Dermis microvascular lymphatic vessel endothelial cell (primary cell): ENCODE measurements around the gene MCM9. TPM values are rescaled to one million over a fixed set of nuclear protein-coding genes. Genes with fewer than 3 reads are reported as not detected.
"Not testable (repeated sequence)": the region's sequence is repeated elsewhere in the genome, so short reads cannot be mapped to it uniquely, and the experiment has no call there.

ENCODE experiments used
- DNase-seq, 2 donors: peaks; one replicate each; pipeline versions ENCODE4 v3.0.0 to v3.0.0-alpha.2; 2010; ENCODE audit warnings: low read depth in 2 of 2
- total RNA-seq: library from RNA; depleted of rRNA; stranded (reverse); fragments of >200 nt; gene quantifications from 2 replicates; pipeline ENCODE4 v1.2.1, GENCODE V29; 2014

Gene MCM9
- total RNA-seq, 1 donor from 2014 or later: 8.6 TPM

DNA sequence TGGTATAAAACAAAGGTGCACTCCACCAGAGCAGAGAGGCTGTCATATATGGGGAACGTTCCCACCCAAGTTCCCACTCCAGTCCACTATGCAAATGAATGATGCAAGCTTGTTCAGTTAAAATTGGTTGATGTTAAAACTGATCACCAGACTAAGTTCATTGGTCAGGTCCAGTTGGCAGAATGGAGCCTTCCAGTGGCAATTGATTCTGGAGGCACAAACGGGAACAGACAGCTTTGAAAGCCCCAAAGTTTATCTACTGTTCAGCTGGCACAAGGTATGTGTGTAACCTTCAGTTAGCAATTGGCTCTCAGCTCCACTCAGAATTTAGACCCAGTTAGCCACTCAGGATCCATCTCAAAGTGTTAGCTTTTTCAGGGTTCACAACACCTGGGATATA lies 164.1 kb downstream of the MCM9 start:
- no peak for DNase-seq

DNA sequence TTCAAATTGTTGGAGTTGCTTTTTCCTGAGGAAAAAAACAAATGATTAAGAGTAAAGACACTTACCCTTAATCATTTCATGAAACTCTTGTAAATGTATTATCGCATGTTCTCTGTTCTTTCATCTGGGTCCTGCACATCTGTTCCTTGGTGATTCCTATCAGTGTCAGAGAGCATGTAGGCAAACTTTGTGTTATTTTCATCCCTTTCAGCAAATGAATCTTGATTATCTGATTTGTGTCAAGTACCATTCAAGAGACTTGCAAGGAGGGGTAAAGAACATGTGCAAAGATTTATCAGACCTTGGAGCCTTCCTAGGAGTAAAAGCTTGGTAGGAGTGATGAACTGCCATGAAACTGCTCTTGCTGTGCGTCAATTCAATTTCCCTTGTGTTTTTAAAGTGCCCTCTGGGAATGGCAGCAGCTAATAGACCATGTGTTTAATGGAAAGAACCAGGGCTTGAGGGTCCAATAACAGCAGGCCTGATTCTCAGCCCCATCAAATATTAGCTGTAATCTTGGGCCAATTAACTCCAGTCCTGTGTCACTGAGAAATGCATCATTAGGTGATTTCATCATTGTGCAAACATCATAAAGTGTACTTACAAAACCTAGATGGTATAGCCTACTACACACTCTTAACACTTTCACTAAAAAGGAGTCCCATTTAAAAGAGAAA lies 164.7 kb downstream of the MCM9 start:
- no peak for DNase-seq

DNA sequence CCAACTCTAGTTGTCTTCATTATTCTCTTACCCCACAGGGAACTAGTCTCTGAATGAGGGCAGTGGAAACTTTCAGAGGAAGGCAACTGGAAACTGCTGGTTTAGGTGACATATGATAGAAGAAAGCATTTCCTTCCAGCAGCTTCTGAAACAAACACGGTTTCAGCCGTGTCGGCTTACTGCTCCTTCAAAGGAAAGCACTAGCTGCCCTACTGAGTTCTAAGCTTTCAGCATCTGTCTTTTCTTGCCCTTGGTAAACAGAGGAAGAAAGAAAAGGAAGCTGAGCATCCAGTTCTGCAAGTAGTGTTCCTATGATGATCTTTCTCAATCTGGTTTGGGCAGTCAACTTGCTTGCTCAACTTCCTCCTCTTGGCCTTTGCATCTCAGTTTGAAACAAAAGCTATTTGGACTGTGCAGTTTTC lies 166.0 kb downstream of the MCM9 start:
- DNase-seq: no peak

DNA sequence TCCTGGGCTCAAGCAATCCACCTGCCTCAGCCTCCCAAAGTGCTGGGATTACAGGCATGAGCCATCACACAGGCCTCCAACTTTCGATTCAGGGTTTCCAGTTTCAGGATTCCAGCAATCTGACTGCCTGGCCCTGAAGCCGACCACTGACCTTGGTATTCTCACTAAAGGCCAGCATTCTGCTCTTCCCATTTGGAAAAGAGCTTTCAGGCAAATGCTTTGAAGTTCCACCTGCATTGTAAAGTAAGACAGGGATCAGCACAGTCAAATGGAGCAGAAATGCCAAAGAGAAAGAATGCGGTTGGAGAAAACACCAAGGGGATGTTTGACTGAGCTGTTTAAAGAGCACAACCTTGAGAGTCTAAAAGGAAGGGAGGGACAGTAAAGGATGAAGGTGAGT lies 166.5 kb downstream of the MCM9 start:
- no peak for DNase-seq

DNA sequence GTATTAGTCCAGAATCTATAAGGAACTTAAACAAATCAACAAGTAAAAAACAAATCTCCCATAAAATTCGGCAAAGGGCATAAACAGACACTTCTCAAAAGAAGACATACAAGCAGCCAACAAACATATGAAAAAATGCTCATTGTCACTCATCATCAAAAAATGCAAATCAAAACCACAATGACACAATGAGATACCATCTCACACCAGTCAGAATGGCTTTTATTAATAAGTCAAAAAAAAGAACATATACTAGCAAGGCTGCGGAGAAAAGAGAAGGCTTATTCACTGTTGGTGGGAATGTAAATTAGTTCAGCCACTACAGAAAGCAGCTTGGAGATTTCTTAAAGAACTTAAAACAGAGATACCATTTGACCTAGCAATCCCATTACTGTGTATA lies 169.6 kb downstream of the MCM9 start:
- not testable (repeated sequence) for DNase-seq

DNA sequence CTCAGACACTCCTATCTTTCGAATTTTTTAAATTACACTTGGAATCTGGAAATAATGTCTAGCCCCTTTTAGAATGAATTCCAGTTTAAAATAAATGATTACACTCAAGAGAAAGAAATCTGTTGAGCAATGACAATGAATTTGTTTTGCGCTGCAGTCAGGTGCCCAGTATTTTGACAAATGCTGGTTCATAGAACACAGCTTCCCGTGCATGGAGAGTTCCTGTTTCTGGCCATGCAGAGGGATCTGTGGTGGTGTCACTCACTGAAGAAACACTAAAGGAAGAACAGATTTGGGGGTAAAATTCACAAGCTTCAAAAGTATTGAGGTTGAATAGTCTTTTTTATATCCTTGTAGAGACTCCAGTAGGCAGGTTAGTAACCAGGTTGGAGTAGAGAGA lies 170.2 kb downstream of the MCM9 start:
- no peak for DNase-seq

Other genes with a start within 250 kb of the MCM9 start
- gene ASF1A, start 41.0 kb downstream of the MCM9 start, total RNA-seq: 15.8 and 16.7 TPM in 2 replicates
- 0.13 and 0.25 TPM in 2 replicates for gene FAM184A, start 143.5 kb upstream of the MCM9 start, total RNA-seq